ENCODE measurements around the gene RERE. TPM values are rescaled to one million over a fixed set of nuclear protein-coding genes. Genes with fewer than 3 reads are reported as not detected.

The RERE gene
- polyA plus RNA-seq, 1 experiment = 14.3 TPM

DNA sequence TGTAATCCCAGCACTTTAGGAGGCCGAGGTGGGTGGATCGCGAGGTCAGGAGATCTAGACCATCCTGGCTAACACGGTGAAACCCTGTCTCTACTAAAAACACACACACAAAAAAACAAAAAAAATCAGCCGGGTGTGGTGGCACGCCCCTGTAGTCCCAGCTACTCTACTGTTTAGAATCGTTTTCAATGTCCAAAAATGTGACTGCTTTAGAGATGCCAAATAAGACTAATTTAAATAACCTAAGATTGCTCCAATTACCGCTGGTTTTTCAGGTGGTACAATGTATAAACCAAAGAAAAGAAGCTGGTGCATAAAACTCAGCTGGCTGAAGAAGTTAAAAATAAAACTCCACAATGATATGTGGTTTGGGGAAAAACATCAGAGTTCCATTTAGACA lies 132.0 kb downstream of the RERE start:
- ChIA-PET POLR2A (interaction anchor here (0.6 kb wide), 1 partner anchor 31 kb away, joined by 5 read pairs; no protein-coding TSS in a partner anchor), CTCF (interaction anchor here (0.7 to 1.4 kb wide), 3 partner anchors 14 to 164 kb away, joined by 3 to 5 read pairs (median 3); no protein-coding TSS in a partner anchor)

DNA sequence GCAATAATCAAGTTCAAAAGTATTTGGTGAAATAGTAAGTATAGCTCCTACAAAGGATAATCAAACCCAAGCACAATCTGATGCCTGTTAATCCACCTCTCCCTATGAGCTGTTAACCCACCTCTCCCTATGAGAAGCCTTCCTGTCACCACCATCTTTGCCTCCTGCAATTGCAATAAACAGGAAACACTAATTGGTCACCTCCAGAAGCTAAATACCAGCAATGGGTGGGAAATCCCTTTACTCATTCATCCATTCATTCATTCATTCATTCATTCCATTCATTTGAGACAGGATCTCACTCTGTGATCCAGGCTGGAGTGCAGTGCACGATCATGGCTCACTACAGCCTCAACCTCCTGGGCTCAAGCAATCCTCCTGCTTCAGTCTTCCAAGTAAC lies 132.8 kb downstream of the RERE start:
- ChIA-PET CTCF (interaction anchor here (1.1 to 1.4 kb wide), 3 partner anchors 13 to 123 kb away, joined by 4 to 5 read pairs (median 5); no protein-coding TSS in a partner anchor), POLR2A (interaction anchor here (0.6 to 1.1 kb wide), 3 partner anchors 10 to 30 kb away, joined by 3 to 5 read pairs (median 4); no protein-coding TSS in a partner anchor)
- Histone ChIP-seq H3K27me3 (ENCODE audit: control insufficient read depth, insufficient read depth, low read length) (no peaks in the 10 kb centered on the region), H3K4me3 (ENCODE audit: low read depth, low read length) (no peak overlapping the region), H3K27ac (ENCODE audit: low read depth, low read length) (no peak overlapping the region), H3K9me3 (ENCODE audit: control insufficient read depth, insufficient read depth, low read length) (no peaks in the 10 kb centered on the region)
- no peak for DNase-seq (ENCODE audit: low read depth, low spot score)
- no peak for TF ChIP-seq CTCF (IDR thresholded peaks at IDR 0.05; ENCODE audit: low read depth, low read length)

More for the DNA sequence above, 132.0 kb downstream of the RERE start:
- H3K4me3 ChIP-seq (ENCODE audit: low read depth, low read length) = no peak overlapping the region
- no peak for DNase-seq (ENCODE audit: low read depth, low spot score)
- no peaks in the 10 kb centered on the region for H3K27me3 ChIP-seq (ENCODE audit: control insufficient read depth, insufficient read depth, low read length)
- TF ChIP-seq CTCF (IDR thresholded peaks at IDR 0.05; ENCODE audit: low read depth, low read length) = no peak
- no peak overlapping the region for H3K27ac ChIP-seq (ENCODE audit: low read depth, low read length)
- H3K9me3 ChIP-seq (ENCODE audit: control insufficient read depth, insufficient read depth, low read length) = no peaks in the 10 kb centered on the region

- ChIA-PET CTCF (no interaction called here), POLR2A (no interaction called here)
- H3K9me3 ChIP-seq (ENCODE audit: control insufficient read depth, insufficient read depth, low read length) = no peaks in the 10 kb centered on the region
- H3K27ac ChIP-seq (ENCODE audit: low read depth, low read length) = no peak overlapping the region
- no peaks in the 10 kb centered on the region for H3K27me3 ChIP-seq (ENCODE audit: control insufficient read depth, insufficient read depth, low read length)
- no peak overlapping the region for H3K4me3 ChIP-seq (ENCODE audit: low read depth, low read length)
- no peak for TF ChIP-seq CTCF (IDR thresholded peaks at IDR 0.05; ENCODE audit: low read depth, low read length)
- DNase-seq (ENCODE audit: low read depth, low spot score) = no peak
Measured at GRCh38 chr1:8682573-8682972, 134.9 kb downstream of the RERE start.

GRCh38 chr1:8681911-8682310 lies 135.5 kb downstream of the RERE start:
- CTCF ChIA-PET = interaction anchor here (2.9 kb wide), 1 partner anchor 11 kb away, joined by 21 read pairs; no protein-coding TSS in a partner anchor
- DNase-seq (ENCODE audit: low read depth, low spot score) = no peak

More at GRCh38 chr1:8681911-8682310, 135.5 kb downstream of the RERE start:
- no peak for TF ChIP-seq CTCF (IDR thresholded peaks at IDR 0.05; ENCODE audit: low read depth, low read length)
- no peak overlapping the region for H3K4me3 ChIP-seq (ENCODE audit: low read depth, low read length)
- POLR2A ChIA-PET = interaction anchor here (0.9 kb wide), 1 partner anchor 19 kb away, joined by 3 read pairs; no protein-coding TSS in a partner anchor
- no peaks in the 10 kb centered on the region for H3K9me3 ChIP-seq (ENCODE audit: control insufficient read depth, insufficient read depth, low read length)
- no peak overlapping the region for H3K27ac ChIP-seq (ENCODE audit: low read depth, low read length)
- no peaks in the 10 kb centered on the region for H3K27me3 ChIP-seq (ENCODE audit: control insufficient read depth, insufficient read depth, low read length)

All from AG04450 (cell line).